K562 (cell line): ENCODE results near the gene CHML. TPM values are rescaled to one million over a fixed set of nuclear protein-coding genes. Genes with fewer than 3 reads are reported as not detected.

ENCODE experiments used
- ATAC-seq: fragments of 200-7000 bp; cut with Tn5 transposase; 3 replicates; pipeline ENCODE4 v1.9.1; 2020; ENCODE audit warnings: moderate library complexity
- BruUV-seq: library from RNA; stranded (reverse); fragments of 400-500 nt; replicated peaks from 2 replicates; lab custom pipeline; 2021; lab: Mats Ljungman, UMichigan
- CTCF ChIA-PET: fragments of 300-600 bp; formaldehyde crosslinking; extraction: SDS; loops from one replicate; lab custom pipeline; 2021; ENCODE audit warnings: low intra/inter-chr PET ratio; lab: Yijun Ruan, JAX
- POLR2A ChIA-PET: fragments of 300-600, 350-650 bp; sonication (Branson Sonifier 250); formaldehyde crosslinking; extraction: SDS; loops from one replicate; lab custom pipeline; 2021; ENCODE audit warnings: antibody characterized with exemption, inconsistent platforms; lab: Yijun Ruan, JAX
- DNase-seq, 4 experiments: peaks; one replicate each; pipeline versions ENCODE4 v3.0.0 to v3.0.0-alpha.2; 2011 to 2018; ENCODE audit warnings: low spot score in 3 of 4, mixed read lengths in 3 of 4; ENCODE audit errors: extremely low read depth in 1 of 4
- FAIRE-seq: peaks from 2 replicates; lab custom pipeline; 2011; peaks lifted over from hg19 to GRCh38; lab: Jason Lieb, UNC
- H2AFZ ChIP-seq: 2 replicates; pipeline ENCODE4 v1.6.0; 2011; ENCODE audit warnings: low read depth, low read length, control low read depth, inconsistent platforms
- H3K27ac ChIP-seq: fragments of 200-600 bp; 3 replicates; pipeline ENCODE4 v1.8.0; 2011; ENCODE audit warnings: low read depth, mild to moderate bottlenecking, control low read depth, inconsistent platforms, low read length, moderate library complexity, mixed read lengths; ENCODE audit errors: extremely low read depth
- H3K27me3 ChIP-seq, 2 experiments: fragments of 300-600 bp in 1 of 2; 2 replicates in 1 of 2; 3 replicates in 1 of 2; pipeline versions ENCODE4 v1.6.0 to v1.8.0; 2011; ENCODE audit warnings: inconsistent platforms in 2 of 2, low read length in 2 of 2, mild to moderate bottlenecking in 1 of 2, mixed read lengths in 1 of 2, moderate library complexity in 1 of 2; ENCODE audit not compliant: control insufficient read depth in 2 of 2, insufficient read depth in 2 of 2
- H3K36me3 ChIP-seq: fragments of 300-600 bp; 3 replicates; pipeline ENCODE4 v1.8.0; 2011; ENCODE audit warnings: mild to moderate bottlenecking, low read length, inconsistent platforms; ENCODE audit not compliant: control insufficient read depth, insufficient read depth
- H3K4me1 ChIP-seq, 2 experiments: fragments of 200-600 bp in 1 of 2; replicated peaks in 1 of 2; 2 replicates in 1 of 2; 3 replicates in 1 of 2; pipeline versions ENCODE4 v1.5.1 to v1.8.0; 2011; ENCODE audit warnings: inconsistent platforms in 2 of 2, low read length in 2 of 2, mild to moderate bottlenecking in 1 of 2, mixed read lengths in 1 of 2, moderate library complexity in 1 of 2; ENCODE audit not compliant: control insufficient read depth in 2 of 2, insufficient read depth in 2 of 2
- H3K4me2 ChIP-seq: 2 replicates; pipeline ENCODE4 v1.6.1; 2011; ENCODE audit warnings: low read length, control low read depth, inconsistent platforms, mixed read lengths; ENCODE audit not compliant: insufficient read depth
- H3K4me3 ChIP-seq: fragments of 200-600 bp; sonication (generic), shearing (Covaris generic); 2 replicates; pipeline ENCODE4 v1.5.1; 2016; ENCODE audit warnings: control low read depth, inconsistent platforms
- H3K79me2 ChIP-seq: fragments of 200-600 bp; 3 replicates; pipeline ENCODE4 v1.8.0; 2011; ENCODE audit warnings: low read length, inconsistent platforms; ENCODE audit not compliant: control insufficient read depth, insufficient read depth
- H3K9ac ChIP-seq, 2 experiments: 2 replicates each; pipeline versions ENCODE4 v1.6.0 to v1.6.1; 2011; ENCODE audit warnings: low read depth in 2 of 2, low read length in 2 of 2, control low read depth in 1 of 2, inconsistent platforms in 1 of 2, mild to moderate bottlenecking in 1 of 2, mixed read lengths in 1 of 2; ENCODE audit not compliant: insufficient read depth in 1 of 2
- H3K9me1 ChIP-seq: one replicate; pipeline ENCODE4 v1.6.0; 2011; ENCODE audit warnings: inconsistent platforms, mild to moderate bottlenecking, low read length, moderate library complexity; ENCODE audit not compliant: control insufficient read depth, insufficient read depth
- H3K9me3 ChIP-seq: replicated peaks from 2 replicates; pipeline ENCODE4 v1.5.1; 2011; ENCODE audit warnings: low read depth, low read length, inconsistent platforms; ENCODE audit not compliant: control insufficient read depth, insufficient read depth
- H4K20me1 ChIP-seq: replicated peaks from 2 replicates; pipeline ENCODE4 v1.6.1; 2011; ENCODE audit warnings: low read length, inconsistent platforms, mixed read lengths; ENCODE audit not compliant: control insufficient read depth, insufficient read depth
- CHD1 ChIP-seq: fragments of 200-600 bp; sonication (generic); IDR thresholded peaks from one replicate; pipeline ENCODE4 v1.6.1; 2012; ENCODE audit warnings: mild to moderate bottlenecking, moderate library complexity, low read length, inconsistent platforms
- FOXK2 ChIP-seq, 2 experiments: fragments of 450-650 bp; IDR thresholded peaks in 1 of 2; conservative IDR thresholded peaks in 1 of 2; 2 replicates each; pipeline ENCODE4 v1.6.1; 2016; ENCODE audit warnings: low read depth in 2 of 2, mild to moderate bottlenecking in 1 of 2
- GABPA ChIP-seq: fragments of 200-800 bp; sonication (Bioruptor generic); conservative IDR thresholded peaks from 2 replicates; pipeline ENCODE4 v1.6.1; 2016; ENCODE audit warnings: low read depth, missing genetic modification characterization, missing compliant biosample characterization
- HDAC1 ChIP-seq, 2 experiments: fragments of 450-650 bp; IDR thresholded peaks; 2 replicates each; pipeline ENCODE4 v1.6.1; 2016 to 2017; ENCODE audit warnings: inconsistent platforms in 1 of 2, mild to moderate bottlenecking in 1 of 2, moderate library complexity in 1 of 2
- MLLT1 ChIP-seq, 2 experiments: fragments of 450-650 bp; IDR thresholded peaks; 2 replicates each; pipeline ENCODE4 v1.6.1; 2016
- PHTF2 ChIP-seq: fragments of 250-450 bp; sonication (Bioruptor Pico); IDR thresholded peaks from 2 replicates; pipeline ENCODE4 v1.5.0; 2021; ENCODE audit warnings: mild to moderate bottlenecking
- POLR2G ChIP-seq: fragments of 200-400 bp; formaldehyde crosslinking; IDR thresholded peaks from 2 replicates; pipeline ENCODE4 v1.6.1; 2017; ENCODE audit warnings: low read depth, mild to moderate bottlenecking, antibody characterized with exemption, low read length, moderate library complexity
- PPARD ChIP-seq: fragments of 250-450 bp; sonication (Bioruptor Pico); IDR thresholded peaks from 2 replicates; pipeline ENCODE4 v1.8.0; 2022; ENCODE audit warnings: inconsistent platforms, mild to moderate bottlenecking, moderate library complexity
- SMARCA4 ChIP-seq: fragments of 450-650 bp; IDR thresholded peaks from 2 replicates; pipeline ENCODE4 v1.6.1; 2016
- SPI1 ChIP-seq: IDR thresholded peaks from 2 replicates; pipeline ENCODE4 v1.6.1; 2011; ENCODE audit warnings: low read depth, low read length, control low read depth, borderline replicate concordance
- UBTF ChIP-seq, 2 experiments: IDR thresholded peaks; 2 replicates each; pipeline ENCODE4 v1.6.1; 2012; ENCODE audit warnings: improper control_type of control experiment in 2 of 2, low read depth in 2 of 2, low read length in 2 of 2, borderline replicate concordance in 1 of 2
- ZBTB11 ChIP-seq, 3 experiments: fragments of 200-800 bp in 1 of 3; fragments of 250-450 bp in 1 of 3; fragments of 450-650 bp in 1 of 3; sonication (Bioruptor Pico) in 1 of 3; sonication (Bioruptor generic) in 1 of 3; formaldehyde crosslinking in 1 of 3; IDR thresholded peaks; 2 replicates each; pipeline versions ENCODE4 v1.6.1 to v1.8.0; 2016 to 2022; ENCODE audit warnings: mild to moderate bottlenecking in 2 of 3, missing genetic modification characterization in 2 of 3, missing compliant biosample characterization in 1 of 3, moderate library complexity in 1 of 3
- ZNF12 ChIP-seq: sonication (generic); formaldehyde crosslinking; IDR thresholded peaks from 2 replicates; pipeline ENCODE4 v1.4.0; 2020; ENCODE audit warnings: mild to moderate bottlenecking, missing genetic modification reagents
- WGBS: fragments of 100-300 bp; shearing (Covaris generic); methylation state at CpG from one replicate; pipeline ENCODE4 v1.1.6; 2016; ENCODE audit warnings: low coverage, mixed read lengths; ENCODE audit not compliant: insufficient coverage; ENCODE audit errors: missing lambda C conversion rate; 5-methylcytosine and 5-hydroxymethylcytosine counted together
- in situ Hi-C: fragments of 300-500 bp; cut with MboI; formaldehyde crosslinking; loops from 4 replicates; pipeline ENCODE4 v1.15.0; 2018; ENCODE audit warnings: inconsistent platforms, mixed read lengths
- intact Hi-C: fragments of 100-400 bp; cut with micrococcal nuclease; formaldehyde crosslinking; loops from 2 replicates; pipeline ENCODE4 v1.14.2; 2022
- polyA plus RNA-seq, 8 experiments: library from polyadenylated mRNA; depleted of rRNA in 4 of 8; stranded (reverse) in 5 of 8; unstranded in 3 of 8; fragments of >200 nt; fragmentation: Nextera tagmentation in 2 of 8; fragmentation: Illumina TruSeq in 1 of 8; extraction: Ambion mirVana in 2 of 8; extraction: Trizol in 1 of 8; gene quantifications; 2 replicates each; pipeline versions ENCODE4 v1.2.1 to v1.2.3, GENCODE V29; 2011 to 2014; ENCODE audit warnings: inconsistent platforms in 1 of 8, missing spikeins in 1 of 8
- total RNA-seq, 7 experiments: library from RNA; depleted of rRNA in 6 of 7; stranded (reverse); fragments of >200 nt in 6 of 7; fragmentation: Illumina TruSeq in 2 of 7; extraction: Trizol in 2 of 7; gene quantifications; 2 replicates each; pipeline versions ENCODE4 v1.2.1 to v1.2.3, GENCODE V29; 2011 to 2021; ENCODE audit warnings: low replicate concordance in 1 of 7

The CHML gene
- total and polyA plus RNA-seq, 9 of the 15 experiments (the other 6 are each of a cell fraction or from before 2014, with no cell fraction given), result 13.0 to 88.3 (median 62.8) TPM

GRCh38 chr1:241638099-241638682 lies 2.0 kb downstream of the CHML start:
- Histone ChIP-seq H3K4me1 (peaks cover 7 to 9% of the 10 kb centered on the region in 2 experiments), H3K4me3 (peak overlapping the region; percentile 88), H3K4me2 (peak overlapping the region; percentile 98), H2AFZ (no peak overlapping the region), H3K9ac (peak overlapping the region; percentile 84 to 86), H3K9me1 (no peaks in the 10 kb centered on the region), H3K9me3 (peaks cover 22% of the 10 kb centered on the region), H3K36me3 (peaks cover 46% of the 10 kb centered on the region), H3K79me2 (peaks cover 69% of the 10 kb centered on the region), H4K20me1 (peaks cover 3% of the 10 kb centered on the region; the same call in 1 of the 2 replicates), H3K27me3 (no peaks in the 10 kb centered on the region), H3K27ac (peak overlapping the region; percentile 26)
- DNase-seq, result peak in 2 of 4 experiments; percentile 32 to 40
- CTCF ChIA-PET, result no interaction called here
- no peak for FAIRE-seq
- in situ Hi-C loops (no loop called here), intact Hi-C loops (loop anchor here (5.0 kb wide), 1 partner anchor 79 kb away; no protein-coding TSS in a partner anchor)
- BruUV-seq, result no TSS peak
- POLR2A ChIA-PET, result interaction anchor here (1.1 to 1.9 kb wide), 6 partner anchors 9 to 204 kb away, joined by 3 to 8 read pairs (median 5); no protein-coding TSS in a partner anchor
- peak; percentile 9 for ATAC-seq
- 4% methylated on average over 5 of the region's 5 CpGs for WGBS
- no peak for TF ChIP-seq ZNF12 (CRISPR knock-in tag)
- 0 out of 4 replicates have a peak, but pooled peaks of 1 of the 2 experiments have one; percentile 29 for TF ChIP-seq FOXK2 (conservative IDR thresholded peaks at IDR 0.05 in 1 of 2, IDR thresholded peaks at IDR 0.05 in 1 of 2; ENCODE audit: low read depth in 2 of 2)
- TF ChIP-seq SMARCA4, result 0 out of 2 replicates have a peak, but pooled peaks have one; percentile 4
- TF ChIP-seq GABPA (tag), result peak; percentile 32
- no peak for TF ChIP-seq PPARD (CRISPR knock-in tag)
- TF ChIP-seq POLR2G, result no peak
- 0 out of 4 replicates have a peak, but pooled peaks of 1 of the 2 experiments have one; percentile 24 for TF ChIP-seq MLLT1 (IDR thresholded peaks at IDR 0.05)
- 0 out of 4 replicates have a peak, but pooled peaks of 1 of the 2 experiments have one; percentile 46 for TF ChIP-seq UBTF (IDR thresholded peaks at IDR 0.05; ENCODE audit: borderline replicate concordance in 1 of 2, low read depth in 2 of 2, low read length in 2 of 2)
- TF ChIP-seq PHTF2 (CRISPR knock-in tag), result no peak
- TF ChIP-seq SPI1, result peak; percentile 31; the same call in 1 of the 2 replicates
- peak in 1 of 2 experiments; percentile 45; a peak in 2 of 4 replicates for TF ChIP-seq HDAC1 (IDR thresholded peaks at IDR 0.05)
- TF ChIP-seq CHD1, result peak; percentile 42
- peak in 1 of 3 experiments; percentile 63; a peak in 1 of 6 replicates for TF ChIP-seq ZBTB11 (CRISPR knock-in tag; IDR thresholded peaks at IDR 0.05)
